ENCODE measurements around the gene MAPKAP1. TPM values are rescaled to one million over a fixed set of nuclear protein-coding genes. Genes with fewer than 3 reads are reported as not detected.

MAPKAP1 gene
- total and polyA plus RNA-seq, 9 of the 15 experiments (the other 6 are each of a cell fraction or from before 2014, with no cell fraction given): 2.6 to 82.1 (median 61.1) TPM

DNA sequence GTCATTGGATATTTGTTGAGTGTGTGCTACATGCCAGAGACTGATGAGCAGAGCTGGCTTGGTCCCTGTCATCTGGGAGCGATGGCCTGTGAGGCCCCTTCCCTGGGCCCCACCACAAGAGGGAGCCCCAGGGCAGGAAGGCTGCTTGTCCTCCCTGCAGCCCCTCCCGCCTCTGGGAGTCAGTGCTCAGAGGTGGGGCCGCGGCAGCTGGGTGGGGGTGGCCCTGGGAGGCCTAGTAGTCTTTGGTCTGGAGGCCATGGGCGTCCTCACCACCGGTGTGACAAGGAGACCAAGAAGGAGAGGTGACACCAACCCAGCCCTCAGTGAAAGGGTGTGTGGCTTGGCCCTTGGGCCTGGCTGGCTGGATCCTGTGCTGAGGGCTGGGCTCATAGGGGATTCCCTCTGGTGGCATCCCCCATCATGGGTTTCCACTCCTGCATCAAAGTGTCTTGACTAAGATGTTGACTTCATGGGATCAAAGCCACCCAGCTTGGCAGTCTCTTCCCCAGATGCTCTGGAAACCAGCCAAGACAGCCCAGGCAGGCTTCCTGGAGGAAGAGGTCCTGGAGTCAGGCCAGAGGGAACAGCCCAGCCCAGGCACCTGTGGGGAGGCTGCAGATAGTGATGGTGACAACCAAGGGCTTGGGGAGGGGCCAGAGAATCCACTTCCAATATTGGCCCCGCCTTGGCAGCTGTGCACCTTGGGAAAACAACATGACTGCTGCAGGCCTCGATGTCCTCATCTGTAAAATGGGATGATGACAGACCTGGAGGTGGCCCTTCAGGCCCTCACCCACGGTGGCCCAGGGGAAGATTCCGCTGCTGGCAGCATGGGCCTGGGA is 278.7 kb downstream of the MAPKAP1 start (continued):
- peak; percentile 83 to 99 for TF ChIP-seq MAZ (CRISPR knock-in tag; conservative IDR thresholded peaks at IDR 0.05 in 1 of 2, IDR thresholded peaks at IDR 0.05 in 1 of 2)
- no peak for TF ChIP-seq ZNF140 (CRISPR knock-in tag; IDR thresholded peaks at IDR 0.05)
- TF ChIP-seq, protein P1, sequence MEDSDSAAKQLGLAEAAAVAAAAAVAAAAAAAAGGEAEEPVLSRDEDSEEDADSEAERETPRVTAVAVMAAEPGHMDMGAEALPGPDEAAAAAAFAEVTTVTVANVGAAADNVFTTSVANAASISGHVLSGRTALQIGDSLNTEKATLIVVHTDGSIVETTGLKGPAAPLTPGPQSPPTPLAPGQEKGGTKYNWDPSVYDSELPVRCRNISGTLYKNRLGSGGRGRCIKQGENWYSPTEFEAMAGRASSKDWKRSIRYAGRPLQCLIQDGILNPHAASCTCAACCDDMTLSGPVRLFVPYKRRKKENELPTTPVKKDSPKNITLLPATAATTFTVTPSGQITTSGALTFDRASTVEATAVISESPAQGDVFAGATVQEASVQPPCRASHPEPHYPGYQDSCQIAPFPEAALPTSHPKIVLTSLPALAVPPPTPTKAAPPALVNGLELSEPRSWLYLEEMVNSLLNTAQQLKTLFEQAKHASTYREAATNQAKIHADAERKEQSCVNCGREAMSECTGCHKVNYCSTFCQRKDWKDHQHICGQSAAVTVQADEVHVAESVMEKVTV (CRISPR knock-in tag; IDR thresholded peaks at IDR 0.05): peak; percentile 72
- TF ChIP-seq POLR2AphosphoS5 (IDR thresholded peaks at IDR 0.05; ENCODE audit: control insufficient read depth, insufficient read depth, low read depth, low read length): peak; percentile 45; the same call in 1 of the 2 replicates
- TF ChIP-seq JUN (IDR thresholded peaks at IDR 0.05; ENCODE audit: borderline replicate concordance, low read depth, low read length): peak; percentile 15; the same call in 1 of the 2 replicates
- no peak for TF ChIP-seq JUN (CRISPR knock-in tag; IDR thresholded peaks at IDR 0.05; ENCODE audit: borderline replicate concordance)
- TF ChIP-seq SMARCA5 (IDR thresholded peaks at IDR 0.05): peak; percentile 91
- TF ChIP-seq RBFOX2 (IDR thresholded peaks at IDR 0.05; ENCODE audit: low read depth, low read length): peak; percentile 40; the same call in 1 of the 2 replicates
- TF ChIP-seq ETS2 (tag; IDR thresholded peaks at IDR 0.05; ENCODE audit: borderline replicate concordance, poor library complexity, severe bottlenecking): no peak
- TF ChIP-seq PTTG1 (tag; IDR thresholded peaks at IDR 0.05; ENCODE audit: low read depth): no peak
- TF ChIP-seq CREB1 (IDR thresholded peaks at IDR 0.05): no peak
- TF ChIP-seq CREB1 (CRISPR knock-in tag; IDR thresholded peaks at IDR 0.05): 0 out of 2 replicates have a peak, but pooled peaks have one; percentile 31
- no peak for TF ChIP-seq MTA1 (IDR thresholded peaks at IDR 0.05; ENCODE audit: borderline replicate concordance)
- TF ChIP-seq ZNF717 (CRISPR knock-in tag; IDR thresholded peaks at IDR 0.05): no peak
- TF ChIP-seq ZNF668 (CRISPR knock-in tag; IDR thresholded peaks at IDR 0.05): no peak
- TF ChIP-seq ADNP (tag; IDR thresholded peaks at IDR 0.05): peak; percentile 85
- TF ChIP-seq, protein P2, sequence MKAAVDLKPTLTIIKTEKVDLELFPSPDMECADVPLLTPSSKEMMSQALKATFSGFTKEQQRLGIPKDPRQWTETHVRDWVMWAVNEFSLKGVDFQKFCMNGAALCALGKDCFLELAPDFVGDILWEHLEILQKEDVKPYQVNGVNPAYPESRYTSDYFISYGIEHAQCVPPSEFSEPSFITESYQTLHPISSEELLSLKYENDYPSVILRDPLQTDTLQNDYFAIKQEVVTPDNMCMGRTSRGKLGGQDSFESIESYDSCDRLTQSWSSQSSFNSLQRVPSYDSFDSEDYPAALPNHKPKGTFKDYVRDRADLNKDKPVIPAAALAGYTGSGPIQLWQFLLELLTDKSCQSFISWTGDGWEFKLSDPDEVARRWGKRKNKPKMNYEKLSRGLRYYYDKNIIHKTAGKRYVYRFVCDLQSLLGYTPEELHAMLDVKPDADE (conservative IDR thresholded peaks at IDR 0.05; ENCODE audit: control insufficient read depth, low read depth, low read length): 0 out of 2 replicates have a peak, but pooled peaks have one; percentile 13

Measured in K562 (cell line).